BLaER1 (cell line): ENCODE measurements around the gene SIX6.

Experiments
- H3K27ac ChIP-seq: shearing (Covaris generic); formaldehyde crosslinking; 2 replicates; pipeline ENCODE4 v1.8.1; 2022
- H3K27me3 ChIP-seq: shearing (Covaris generic); formaldehyde crosslinking; 2 replicates; pipeline ENCODE4 v1.8.1; 2022
- H3K36me3 ChIP-seq: shearing (Covaris generic); formaldehyde crosslinking; 2 replicates; pipeline ENCODE4 v1.8.1; 2022
- H3K4me1 ChIP-seq: shearing (Covaris generic); formaldehyde crosslinking; 2 replicates; pipeline ENCODE4 v1.8.1; 2022
- H3K4me2 ChIP-seq: shearing (Covaris generic); formaldehyde crosslinking; 2 replicates; pipeline ENCODE4 v1.8.1; 2022
- H3K4me3 ChIP-seq: shearing (Covaris generic); formaldehyde crosslinking; 2 replicates; pipeline ENCODE4 v1.8.1; 2022
- H3K9ac ChIP-seq: shearing (Covaris generic); formaldehyde crosslinking; 2 replicates; pipeline ENCODE4 v1.8.1; 2022
- H3K9me3 ChIP-seq: shearing (Covaris generic); formaldehyde crosslinking; 2 replicates; pipeline ENCODE4 v1.8.1; 2022
- H4K20me1 ChIP-seq: shearing (Covaris generic); formaldehyde crosslinking; 2 replicates; pipeline ENCODE4 v1.8.1; 2022
- Cebpa-rat ChIP-seq: shearing (Covaris generic); IDR thresholded peaks from 2 replicates; pipeline ENCODE4 v1.8.1; 2022

SIX6 gene

DNA sequence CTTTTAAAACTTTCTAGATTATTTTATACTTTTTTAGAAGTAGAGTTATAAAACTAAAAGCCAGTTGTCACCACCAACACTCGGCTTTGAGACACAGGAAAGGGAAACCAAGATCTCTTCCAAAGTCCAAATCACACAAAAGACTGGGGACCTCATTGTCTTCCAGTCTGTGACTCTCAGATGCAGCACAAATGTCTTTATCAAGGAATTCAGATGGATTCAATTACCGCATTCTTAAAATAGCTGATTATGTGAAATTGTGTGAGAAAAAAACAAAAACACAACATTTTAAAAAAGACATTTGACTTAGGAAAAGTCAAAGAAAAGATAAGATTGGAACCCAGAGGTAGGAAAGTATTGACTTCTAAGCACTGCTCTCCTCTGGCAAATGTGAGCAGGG lies 3.5 kb upstream of the SIX6 start:
- H3K4me1 ChIP-seq, result peaks cover 6% of the 10 kb centered on the region; the same call in 1 of the 2 replicates
- no peak overlapping the region for H3K27ac ChIP-seq
- TF ChIP-seq Cebpa-rat, result no peak
- no peak overlapping the region for H3K9ac ChIP-seq
- H3K36me3 ChIP-seq, result no peaks in the 10 kb centered on the region
- no peak overlapping the region for H3K4me3 ChIP-seq
- H3K27me3 ChIP-seq, result no peaks in the 10 kb centered on the region
- H3K9me3 ChIP-seq, result peaks cover 42% of the 10 kb centered on the region
- no peaks in the 10 kb centered on the region for H4K20me1 ChIP-seq
- peak overlapping the region; percentile 43 for H3K4me2 ChIP-seq

- Histone ChIP-seq H4K20me1 (no peaks in the 10 kb centered on the region), H3K27ac (no peak overlapping the region), H3K36me3 (no peaks in the 10 kb centered on the region), H3K9me3 (peaks cover 48% of the 10 kb centered on the region), H3K4me2 (peak overlapping the region; percentile 43), H3K4me1 (peaks cover 6% of the 10 kb centered on the region; the same call in 1 of the 2 replicates), H3K4me3 (no peak overlapping the region), H3K9ac (no peak overlapping the region), H3K27me3 (no peaks in the 10 kb centered on the region)
- TF ChIP-seq Cebpa-rat, result no peak
Observed at GRCh38 chr14:60506010-60506409, 2.9 kb upstream of the SIX6 start.

DNA sequence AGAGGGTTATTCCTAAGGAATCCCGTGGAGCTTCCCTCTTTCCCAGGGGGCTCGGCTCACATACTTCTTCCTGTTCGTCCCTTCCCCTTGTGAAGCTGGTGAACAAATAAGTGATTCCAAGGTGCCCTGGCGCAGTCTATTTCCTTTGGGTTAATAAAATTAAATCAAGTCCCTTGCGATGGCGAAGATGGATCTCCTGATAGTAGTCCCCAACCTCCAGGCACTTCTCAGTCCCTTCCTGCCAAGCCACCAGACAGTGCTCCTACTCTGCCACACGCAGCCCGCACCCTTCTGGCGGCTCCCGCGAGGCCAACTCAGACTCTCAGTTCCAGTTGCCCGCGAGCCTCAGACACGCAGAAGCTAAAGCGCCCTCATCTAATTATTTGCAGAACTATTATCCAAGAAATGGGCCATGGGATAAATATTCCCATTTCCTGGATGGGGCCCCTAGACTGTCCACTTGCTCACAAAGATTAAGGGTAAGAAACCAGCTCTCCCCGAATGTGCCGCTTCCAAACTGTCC lies 2.4 kb upstream of the SIX6 start:
- no peaks in the 10 kb centered on the region for H3K36me3 ChIP-seq
- no peak overlapping the region for H3K9ac ChIP-seq
- TF ChIP-seq Cebpa-rat, result no peak
- H3K4me1 ChIP-seq, result peaks cover 6% of the 10 kb centered on the region; the same call in 1 of the 2 replicates
- H3K27ac ChIP-seq, result no peak overlapping the region
- H3K9me3 ChIP-seq, result peaks cover 53% of the 10 kb centered on the region
- H3K4me3 ChIP-seq, result no peak overlapping the region
- no peaks in the 10 kb centered on the region for H3K27me3 ChIP-seq
- no peaks in the 10 kb centered on the region for H4K20me1 ChIP-seq
- no peak overlapping the region for H3K4me2 ChIP-seq

GRCh38 chr14:60506985-60507829 lies 1.7 kb upstream of the SIX6 start:
- Histone ChIP-seq H3K27ac (no peak overlapping the region), H3K9me3 (peaks cover 55% of the 10 kb centered on the region), H3K9ac (no peak overlapping the region), H4K20me1 (no peaks in the 10 kb centered on the region), H3K27me3 (no peaks in the 10 kb centered on the region), H3K4me3 (no peak overlapping the region), H3K36me3 (no peaks in the 10 kb centered on the region), H3K4me1 (peaks cover 6% of the 10 kb centered on the region; the same call in 1 of the 2 replicates), H3K4me2 (no peak overlapping the region)
- no peak for TF ChIP-seq Cebpa-rat

DNA sequence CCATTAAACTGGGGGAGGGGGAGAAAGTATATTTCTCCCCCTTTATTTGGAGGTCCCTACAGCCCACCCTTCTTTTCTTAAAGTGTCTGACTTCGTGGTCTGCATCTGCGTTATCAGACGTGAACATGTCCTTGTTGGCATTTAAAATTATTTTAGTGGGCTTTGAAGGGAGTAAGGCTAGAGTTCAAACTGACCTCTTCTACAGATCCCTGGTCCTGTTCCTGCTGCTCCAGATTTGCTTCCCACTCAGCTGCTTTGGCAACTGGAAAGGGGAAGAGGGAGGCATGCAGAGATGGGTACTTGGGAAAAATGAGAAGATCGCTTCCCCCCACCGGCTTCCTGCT lies 611 bp upstream of the SIX6 start:
- H3K27ac ChIP-seq, result no peak overlapping the region
- no peaks in the 10 kb centered on the region for H3K27me3 ChIP-seq
- no peak overlapping the region for H3K4me3 ChIP-seq
- H3K4me1 ChIP-seq, result peaks cover 6% of the 10 kb centered on the region; the same call in 1 of the 2 replicates
- no peaks in the 10 kb centered on the region for H4K20me1 ChIP-seq
- H3K36me3 ChIP-seq, result no peaks in the 10 kb centered on the region
- H3K4me2 ChIP-seq, result no peak overlapping the region
- H3K9me3 ChIP-seq, result peaks cover 55% of the 10 kb centered on the region
- no peak overlapping the region for H3K9ac ChIP-seq
- TF ChIP-seq Cebpa-rat, result no peak

DNA sequence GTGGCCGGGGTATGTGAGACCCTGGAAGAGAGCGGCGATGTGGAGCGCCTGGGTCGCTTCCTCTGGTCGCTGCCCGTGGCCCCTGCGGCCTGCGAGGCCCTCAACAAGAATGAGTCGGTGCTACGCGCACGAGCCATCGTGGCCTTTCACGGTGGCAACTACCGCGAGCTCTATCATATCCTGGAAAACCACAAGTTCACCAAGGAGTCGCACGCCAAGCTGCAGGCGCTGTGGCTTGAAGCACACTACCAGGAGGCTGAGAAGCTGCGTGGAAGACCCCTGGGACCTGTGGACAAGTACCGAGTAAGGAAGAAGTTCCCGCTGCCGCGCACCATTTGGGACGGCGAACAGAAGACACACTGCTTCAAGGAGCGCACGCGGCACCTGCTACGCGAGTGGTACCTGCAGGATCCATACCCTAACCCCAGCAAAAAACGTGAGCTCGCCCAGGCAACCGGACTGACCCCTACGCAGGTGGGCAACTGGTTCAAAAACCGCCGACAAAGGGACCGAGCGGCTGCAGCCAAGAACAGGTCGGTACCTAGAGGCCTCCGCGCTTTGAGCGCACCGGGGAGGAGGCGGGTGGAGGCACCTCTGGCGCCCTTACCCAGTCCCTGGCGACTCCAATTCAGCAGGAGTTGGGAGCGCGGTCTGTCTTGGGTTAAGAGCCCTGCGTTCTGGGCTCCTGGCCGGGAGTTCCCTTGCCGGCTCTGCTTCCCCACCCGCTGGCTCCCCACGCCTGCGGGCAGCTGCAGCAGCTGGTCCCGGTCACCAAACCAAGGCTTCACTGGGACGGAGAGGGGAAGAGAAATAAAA lies 700 bp downstream of the SIX6 start:
- Histone ChIP-seq H3K9ac (no peak overlapping the region), H4K20me1 (no peaks in the 10 kb centered on the region), H3K9me3 (peaks cover 58% of the 10 kb centered on the region), H3K4me2 (no peak overlapping the region), H3K27me3 (no peaks in the 10 kb centered on the region), H3K27ac (no peak overlapping the region), H3K4me3 (no peak overlapping the region), H3K4me1 (peaks cover 6% of the 10 kb centered on the region; the same call in 1 of the 2 replicates), H3K36me3 (no peaks in the 10 kb centered on the region)
- no peak for TF ChIP-seq Cebpa-rat

GRCh38 chr14:60510254-60510950 lies 1.5 kb downstream of the SIX6 start:
- H3K27me3 ChIP-seq, result no peaks in the 10 kb centered on the region
- H3K4me3 ChIP-seq, result no peak overlapping the region
- H3K9me3 ChIP-seq, result peaks cover 66% of the 10 kb centered on the region
- H3K4me2 ChIP-seq, result no peak overlapping the region
- no peak for TF ChIP-seq Cebpa-rat
- H3K9ac ChIP-seq, result no peak overlapping the region
- H4K20me1 ChIP-seq, result no peaks in the 10 kb centered on the region
- peaks cover 6% of the 10 kb centered on the region; the same call in 1 of the 2 replicates for H3K4me1 ChIP-seq
- H3K27ac ChIP-seq, result no peak overlapping the region
- no peaks in the 10 kb centered on the region for H3K36me3 ChIP-seq

DNA sequence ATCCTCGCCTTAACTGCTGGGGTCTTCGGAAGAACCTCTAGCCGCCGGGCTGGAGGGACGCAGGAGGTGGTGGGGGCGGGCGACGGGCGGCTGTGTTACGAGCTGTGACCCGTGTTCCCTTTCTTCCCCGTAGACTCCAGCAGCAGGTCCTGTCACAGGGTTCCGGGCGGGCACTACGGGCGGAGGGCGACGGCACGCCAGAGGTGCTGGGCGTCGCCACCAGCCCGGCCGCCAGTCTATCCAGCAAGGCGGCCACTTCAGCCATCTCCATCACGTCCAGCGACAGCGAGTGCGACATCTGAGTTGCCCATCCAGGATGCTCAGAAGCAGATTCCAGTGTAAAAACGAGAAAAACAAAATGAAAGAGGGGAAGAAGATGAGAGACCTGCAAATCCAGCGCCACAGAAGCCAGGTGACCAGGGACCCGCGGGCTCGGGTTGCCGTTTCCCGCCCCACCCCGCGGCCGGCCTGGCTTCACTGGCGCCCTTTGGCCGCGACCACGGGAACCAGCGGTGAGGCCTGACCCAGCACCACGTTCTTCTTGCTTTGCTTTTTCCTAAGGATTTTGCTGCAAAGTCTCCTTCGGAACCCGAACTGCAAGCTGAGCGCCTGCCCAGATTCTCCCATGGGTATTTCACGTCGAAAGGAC lies 2.1 kb downstream of the SIX6 start:
- H3K27ac ChIP-seq, result no peak overlapping the region
- peaks cover 73% of the 10 kb centered on the region for H3K9me3 ChIP-seq
- H3K4me1 ChIP-seq, result no peaks in the 10 kb centered on the region; the same call in 1 of the 2 replicates
- H3K4me3 ChIP-seq, result no peak overlapping the region
- H3K36me3 ChIP-seq, result no peaks in the 10 kb centered on the region
- TF ChIP-seq Cebpa-rat, result no peak
- no peak overlapping the region for H3K9ac ChIP-seq
- no peaks in the 10 kb centered on the region for H3K27me3 ChIP-seq
- H4K20me1 ChIP-seq, result no peaks in the 10 kb centered on the region
- H3K4me2 ChIP-seq, result no peak overlapping the region

DNA sequence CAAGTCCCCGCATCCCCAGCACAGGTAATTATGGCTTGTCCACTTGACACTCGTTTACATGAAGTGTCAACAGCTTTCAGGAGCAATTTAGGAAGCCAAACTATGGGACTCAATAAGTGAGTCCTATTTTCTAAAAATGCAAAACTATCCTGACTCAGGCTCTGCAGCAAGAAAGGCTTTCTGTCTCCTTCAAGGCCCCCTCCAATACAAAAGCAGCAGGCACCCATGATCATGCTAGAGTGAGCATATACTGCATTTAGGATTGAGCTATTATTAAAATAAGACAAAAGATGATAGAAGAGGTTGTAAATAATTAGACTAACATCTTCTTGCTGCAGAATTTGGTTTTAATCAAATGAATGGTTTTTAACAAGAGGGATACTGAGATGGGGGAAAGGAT lies 3.2 kb downstream of the SIX6 start:
- H3K4me1 ChIP-seq, result no peaks in the 10 kb centered on the region
- no peak for TF ChIP-seq Cebpa-rat
- H3K36me3 ChIP-seq, result no peaks in the 10 kb centered on the region
- no peaks in the 10 kb centered on the region for H4K20me1 ChIP-seq
- H3K4me2 ChIP-seq, result no peak overlapping the region
- no peaks in the 10 kb centered on the region for H3K27me3 ChIP-seq
- H3K27ac ChIP-seq, result no peak overlapping the region
- no peak overlapping the region for H3K4me3 ChIP-seq
- no peak overlapping the region for H3K9ac ChIP-seq
- H3K9me3 ChIP-seq, result peaks cover 65% of the 10 kb centered on the region
